ENCODE measurements around the gene C1orf122. TPM values are rescaled to one million over a fixed set of nuclear protein-coding genes. Genes with fewer than 3 reads are reported as not detected.

The C1orf122 gene
- total RNA-seq, 4 donors from 2014 or later, result 69.9 to 103 (median 94.3) TPM

DNA sequence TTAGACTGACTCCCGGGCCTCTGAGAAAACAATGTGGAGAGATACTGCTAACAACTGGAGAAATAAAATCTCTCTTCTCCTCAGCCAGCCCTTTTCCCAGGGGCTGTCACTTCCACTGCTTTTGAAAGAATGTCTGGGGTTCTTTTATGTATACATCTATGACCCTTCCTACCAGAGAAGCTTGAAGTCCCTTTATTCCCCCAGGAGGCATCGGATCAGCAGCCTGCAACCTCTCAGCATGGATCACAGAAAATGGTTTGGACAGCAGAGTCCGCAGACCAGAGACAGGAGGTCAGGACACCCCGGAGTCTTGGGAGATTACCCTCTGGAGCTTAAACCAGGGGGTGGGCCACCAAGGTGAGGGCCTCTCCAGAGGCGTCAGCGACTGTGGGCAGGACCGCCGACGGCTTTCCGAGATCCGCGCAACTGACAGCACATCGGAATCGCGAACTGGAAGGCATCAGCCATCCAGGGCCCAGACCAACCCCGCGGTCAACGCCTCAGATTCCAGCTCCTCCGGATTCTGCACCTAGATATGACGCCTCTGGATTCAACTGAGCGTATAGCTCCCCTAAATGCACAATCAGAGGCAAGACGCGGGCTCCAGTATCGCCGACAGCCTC is 43.7 kb upstream of the C1orf122 start:
- DNase-seq (ENCODE audit: extremely low spot score), result no peak
- intact Hi-C loops (cut with DNase I), result no loop called here
- TF ChIP-seq POLR2A (IDR thresholded peaks at IDR 0.05; ENCODE audit: low read depth) (no peak), EP300 (IDR thresholded peaks at IDR 0.05) (no peak), POLR2AphosphoS5 (IDR thresholded peaks at IDR 0.05) (no peak), CTCF (IDR thresholded peaks at IDR 0.05) (no peak)
- 28% methylated on average over 24 of the region's 25 CpGs for WGBS
- Histone ChIP-seq H3K36me3 (no peaks in the 10 kb centered on the region), H3K4me3 (no peak overlapping the region), H3K27ac (replicated peaks in 1 of 4) (no peak overlapping the region), H3K27me3 (peaks cover 0 to 100% (median 36%) of the 10 kb centered on the region in 4 donors), H3K4me1 (peaks cover 0 to 12% (median 5%) of the 10 kb centered on the region in 4 donors), H3K9me3 (no peaks in the 10 kb centered on the region)

DNA sequence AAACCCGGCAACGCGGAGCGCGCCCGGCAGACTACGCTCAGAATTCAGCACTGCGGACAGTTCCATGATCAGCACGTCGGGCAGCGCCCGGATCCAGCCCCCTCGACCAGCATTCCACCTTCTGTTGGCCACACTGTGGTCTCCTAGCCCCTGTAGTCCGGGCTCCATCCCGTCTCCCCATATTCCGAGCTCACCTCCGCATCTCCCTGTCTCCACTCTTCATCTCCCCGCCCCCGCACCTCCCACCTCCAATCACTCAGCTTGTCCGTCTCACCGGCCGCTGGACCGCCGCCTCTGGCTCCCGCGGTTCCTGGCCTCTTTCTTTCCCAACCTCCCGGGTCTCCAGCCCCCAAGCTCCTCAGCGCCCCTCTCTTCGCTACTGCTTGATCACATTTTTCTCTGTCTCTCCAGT is 43.2 kb upstream of the C1orf122 start:
- Histone ChIP-seq H3K27ac (replicated peaks in 1 of 4) (no peak overlapping the region), H3K27me3 (peaks cover 0 to 100% (median 36%) of the 10 kb centered on the region in 4 donors), H3K4me1 (peaks cover 0 to 12% (median 5%) of the 10 kb centered on the region in 4 donors), H3K4me3 (no peak overlapping the region), H3K36me3 (no peaks in the 10 kb centered on the region), H3K9me3 (no peaks in the 10 kb centered on the region)
- WGBS, result 6% methylated on average over 25 of the region's 29 CpGs
- no peak for DNase-seq (ENCODE audit: extremely low spot score)
- TF ChIP-seq CTCF (IDR thresholded peaks at IDR 0.05) (no peak), POLR2A (IDR thresholded peaks at IDR 0.05; ENCODE audit: low read depth) (no peak), EP300 (IDR thresholded peaks at IDR 0.05) (no peak), POLR2AphosphoS5 (IDR thresholded peaks at IDR 0.05) (no peak)
- intact Hi-C loops (cut with DNase I), result no loop called here

DNA sequence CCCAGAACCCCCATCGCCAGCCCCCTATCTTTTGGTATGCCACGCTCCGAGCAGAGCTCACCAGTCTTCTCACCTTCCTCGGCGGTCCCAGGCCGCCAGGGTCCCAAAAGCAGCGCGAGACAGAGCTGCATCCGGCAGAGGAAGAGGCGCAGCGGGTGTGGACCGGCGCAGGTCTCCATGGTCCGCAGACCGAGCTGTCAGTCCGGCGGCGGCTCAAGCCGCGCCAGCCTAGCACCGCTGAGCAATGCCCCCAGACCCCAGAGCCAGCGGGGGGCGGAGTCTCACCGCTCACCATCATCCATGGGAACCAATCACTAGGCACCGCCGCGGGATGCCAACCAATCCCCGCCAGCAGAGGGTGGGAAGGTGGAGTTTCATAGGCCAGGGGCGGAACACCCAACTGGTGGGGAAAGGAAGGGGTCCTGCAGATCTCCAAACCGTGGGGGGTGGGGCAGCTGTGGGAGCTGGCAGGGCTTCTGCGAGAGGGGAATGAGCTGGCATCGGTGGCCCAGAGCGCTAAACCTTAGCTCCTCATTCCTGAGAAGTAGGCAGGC is 42.6 kb upstream of the C1orf122 start, which contains the start of gene EPHA10:
Gene EPHA10 (minus strand): TSS at position 233 of the 554 bp plus-strand sequence. CDS start 54 bp downstream, at position 179.
- no peak for TF ChIP-seq CTCF (IDR thresholded peaks at IDR 0.05)
- TF ChIP-seq EP300 (IDR thresholded peaks at IDR 0.05), result no peak
- no peak for TF ChIP-seq POLR2A (IDR thresholded peaks at IDR 0.05; ENCODE audit: low read depth)
- no peak for TF ChIP-seq POLR2AphosphoS5 (IDR thresholded peaks at IDR 0.05)
- H3K9me3 ChIP-seq, result no peaks in the 10 kb centered on the region
- H3K4me3 ChIP-seq, result no peak within 1 kb of the TSS
- no peak within 1 kb of the TSS for H3K27ac ChIP-seq (replicated peaks in 1 of 4)
- H3K4me1 ChIP-seq, result peaks cover 0 to 12% (median 5%) of the 10 kb centered on the region in 4 donors
- no peaks in the 10 kb centered on the region for H3K36me3 ChIP-seq
- H3K27me3 ChIP-seq, result peaks cover 0 to 100% (median 34%) of the 10 kb centered on the region in 4 donors
- intact Hi-C loops (cut with DNase I), result no loop called here
- no peak for DNase-seq (ENCODE audit: extremely low spot score)
- WGBS, result 5% methylated on average over 16 of the region's 33 CpGs

DNA sequence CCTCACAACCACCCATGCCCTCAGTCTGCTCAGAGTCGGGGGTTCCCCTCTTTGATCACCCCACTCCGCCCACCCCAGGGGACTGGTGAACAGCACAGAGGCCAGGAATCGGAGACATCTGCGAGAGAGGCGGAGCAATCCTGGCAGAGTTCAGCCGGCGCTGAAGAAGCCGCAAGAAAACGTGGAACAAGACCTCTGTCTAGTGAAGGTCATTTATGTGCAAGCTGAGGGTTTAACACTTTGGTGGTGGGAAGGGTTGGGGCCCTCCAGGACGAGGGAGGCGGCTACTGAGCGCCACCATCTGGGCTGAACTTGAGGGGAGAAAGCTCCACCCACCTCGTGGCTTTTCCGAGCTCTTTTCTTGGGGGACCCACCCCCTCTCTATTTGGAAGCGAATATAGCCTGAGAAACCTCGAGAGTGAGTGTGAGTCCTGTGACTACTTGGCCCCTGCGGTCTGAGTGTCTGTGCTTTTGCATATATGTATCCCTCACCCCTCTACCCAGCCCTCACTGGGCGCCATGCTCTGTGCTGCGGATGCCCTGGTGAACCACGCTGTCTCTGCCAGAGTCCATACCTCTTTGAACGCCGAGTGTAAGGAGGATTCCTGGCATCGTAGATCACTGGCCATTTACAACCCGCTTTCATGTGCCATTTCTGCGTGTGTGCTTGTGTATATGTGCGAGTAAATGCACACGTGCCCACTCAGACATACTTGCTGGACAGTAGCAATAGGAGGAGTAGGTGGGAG is 41.5 kb upstream of the C1orf122 start:
- 7% methylated on average over 26 of the region's 27 CpGs for WGBS
- Histone ChIP-seq H3K4me1 (peaks cover 0 to 12% (median 5%) of the 10 kb centered on the region in 4 donors), H3K9me3 (no peaks in the 10 kb centered on the region), H3K27ac (replicated peaks in 1 of 4) (no peak overlapping the region), H3K27me3 (peaks cover 0 to 93% (median 34%) of the 10 kb centered on the region in 4 donors), H3K36me3 (no peaks in the 10 kb centered on the region), H3K4me3 (no peak overlapping the region)
- TF ChIP-seq EP300 (IDR thresholded peaks at IDR 0.05) (no peak), POLR2A (IDR thresholded peaks at IDR 0.05; ENCODE audit: low read depth) (no peak), POLR2AphosphoS5 (IDR thresholded peaks at IDR 0.05) (no peak), CTCF (IDR thresholded peaks at IDR 0.05) (no peak)
- no peak for DNase-seq (ENCODE audit: extremely low spot score)
- intact Hi-C loops (cut with DNase I), result no loop called here
